SU-DHL-6 (cell line): ENCODE measurements around the gene NPY1R.

Experiments
- H2AFZ ChIP-seq: fragments of 200-600 bp; sonication (generic); 2 replicates; pipeline ENCODE4 v1.6.1; 2014; ENCODE audit warnings: low read depth, mild to moderate bottlenecking, moderate library complexity, mixed read lengths, antibody characterized with exemption, low read length; ENCODE audit not compliant: severe bottlenecking
- H3F3A ChIP-seq: fragments of 200-600 bp; shearing (Covaris generic); 2 replicates; pipeline ENCODE4 v1.6.0; 2016; ENCODE audit warnings: antibody characterized with exemption, mild to moderate bottlenecking; ENCODE audit not compliant: insufficient read depth
- H3K27ac ChIP-seq: fragments of 200-600 bp; sonication (generic); 2 replicates; pipeline ENCODE4 v1.5.1; 2016; ENCODE audit warnings: low read depth, mild to moderate bottlenecking, low read length, moderate library complexity, mixed read lengths
- H3K27me3 ChIP-seq: fragments of 200-600 bp; sonication (generic), shearing (Covaris generic); 2 replicates; pipeline ENCODE4 v1.6.0; 2014; ENCODE audit warnings: mild to moderate bottlenecking, low read length
- H3K36me3 ChIP-seq: fragments of 200-600 bp; sonication (generic); 2 replicates; pipeline ENCODE4 v1.6.1; 2014; ENCODE audit warnings: mild to moderate bottlenecking, low read length, mixed read lengths
- H3K4me2 ChIP-seq: fragments of 300-600, 200-600 bp; shearing (Covaris generic), sonication (generic); 2 replicates; pipeline ENCODE4 v1.6.0; 2014; ENCODE audit warnings: low read length, low read depth, mild to moderate bottlenecking; ENCODE audit not compliant: poor library complexity, severe bottlenecking
- H3K4me3 ChIP-seq: fragments of 200-600 bp; sonication (generic); 2 replicates; pipeline ENCODE4 v1.5.1; 2014; ENCODE audit warnings: antibody characterized with exemption, low read length, mild to moderate bottlenecking, mixed read lengths; ENCODE audit not compliant: insufficient read depth, poor library complexity, severe bottlenecking
- H3K79me2 ChIP-seq: fragments of 200-600 bp; sonication (generic); 2 replicates; pipeline ENCODE4 v1.6.1; 2014; ENCODE audit warnings: mild to moderate bottlenecking, low read length, moderate library complexity; ENCODE audit not compliant: insufficient read depth
- H3K9ac ChIP-seq: fragments of 200-600 bp; sonication (generic); 2 replicates; pipeline ENCODE4 v1.7.0; 2014; ENCODE audit warnings: mild to moderate bottlenecking, low read length
- H3K9me2 ChIP-seq: fragments of 200-600 bp; sonication (generic); replicated peaks from 2 replicates; pipeline ENCODE4 v1.6.1; 2014; ENCODE audit warnings: low read length; ENCODE audit not compliant: insufficient read depth
- H3K9me3 ChIP-seq: fragments of 200-600 bp; sonication (generic); 2 replicates; pipeline ENCODE4 v1.6.1; 2014; ENCODE audit warnings: low read length, mixed read lengths; ENCODE audit not compliant: insufficient read depth
- H4K20me1 ChIP-seq: fragments of 200-600 bp; sonication (generic); 2 replicates; pipeline ENCODE4 v1.6.1; 2014; ENCODE audit warnings: low read depth, mild to moderate bottlenecking, antibody characterized with exemption, low read length, moderate library complexity, mixed read lengths
- CTCF ChIP-seq: fragments of 200-600 bp; sonication (generic); IDR thresholded peaks from one replicate; pipeline ENCODE4 v1.5.1; 2017; ENCODE audit warnings: antibody characterized with exemption, mild to moderate bottlenecking, low read length, moderate library complexity; ENCODE audit not compliant: insufficient read depth, poor library complexity, severe bottlenecking
- EZH2phosphoT487 ChIP-seq: fragments of 200-600 bp; sonication (generic), shearing (Covaris generic); conservative IDR thresholded peaks from 2 replicates; pipeline ENCODE4 v1.6.1; 2018; ENCODE audit warnings: mild to moderate bottlenecking, antibody characterized with exemption, low read length, moderate library complexity, mixed read lengths

NPY1R gene

DNA sequence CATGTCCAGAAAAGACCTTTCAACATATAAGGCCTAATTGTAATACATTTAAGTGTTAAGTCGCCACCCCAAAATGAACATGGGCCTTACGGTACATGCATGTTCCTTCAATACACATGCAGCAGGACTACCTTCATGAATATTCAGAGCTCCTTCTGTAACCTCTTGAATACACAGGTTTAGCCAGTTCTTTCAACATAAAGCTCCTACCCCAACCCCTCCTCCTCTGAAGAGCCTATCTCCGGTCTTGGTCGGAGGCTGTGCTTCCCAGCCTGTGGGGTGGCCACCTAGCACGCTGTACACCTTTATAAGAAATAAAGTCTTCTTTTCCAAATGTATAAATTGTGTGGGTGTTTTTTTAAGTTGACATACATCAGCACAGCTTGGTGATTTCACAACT, 39.6 kb upstream of the NPY1R start:
- Histone ChIP-seq H3K4me2 (no peak overlapping the region), H2AFZ (no peak overlapping the region), H3K36me3 (no peaks in the 10 kb centered on the region)

DNA sequence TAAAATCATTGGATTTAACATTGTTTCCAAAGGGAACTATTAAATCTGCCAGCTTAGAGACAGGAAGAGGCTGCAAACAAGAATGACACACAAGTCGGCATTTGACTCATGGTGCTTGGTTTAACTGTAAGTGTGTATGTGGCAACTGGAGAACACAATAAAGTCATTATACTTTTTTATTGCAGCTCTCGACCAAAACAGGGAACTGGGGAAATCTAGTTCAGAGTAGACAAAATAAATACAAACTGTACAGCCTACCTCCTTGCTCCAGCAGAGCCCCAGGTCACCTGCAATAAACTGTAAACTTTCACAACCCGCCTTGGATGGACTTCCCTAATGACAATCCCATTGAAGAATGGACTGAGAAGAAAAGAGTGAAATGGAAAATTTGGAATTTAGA, 35.3 kb upstream of the NPY1R start:
- TF ChIP-seq CTCF (no peak), EZH2phosphoT487 (no peak)

More for the DNA sequence above, 39.6 kb upstream of the NPY1R start:
- Histone ChIP-seq H4K20me1 (no peaks in the 10 kb centered on the region), H3K4me3 (no peak overlapping the region), H3F3A (no peaks in the 10 kb centered on the region), H3K9me2 (no peaks in the 10 kb centered on the region), H3K79me2 (no peaks in the 10 kb centered on the region), H3K9ac (no peak overlapping the region), H3K27ac (no peak overlapping the region), H3K27me3 (no peaks in the 10 kb centered on the region), H3K9me3 (no peaks in the 10 kb centered on the region)
- no peak for TF ChIP-seq CTCF

GRCh38 chr4:163356104-163356503, 23.7 kb upstream of the NPY1R start:
- no peak for TF ChIP-seq EZH2phosphoT487
- no peak for TF ChIP-seq CTCF
- Histone ChIP-seq H3K27me3 (no peaks in the 10 kb centered on the region), H3K9ac (no peak overlapping the region), H2AFZ (no peak overlapping the region), H3K9me2 (no peaks in the 10 kb centered on the region), H3K79me2 (no peaks in the 10 kb centered on the region), H3F3A (no peaks in the 10 kb centered on the region), H3K4me2 (no peak overlapping the region), H3K4me3 (no peak overlapping the region), H3K36me3 (no peaks in the 10 kb centered on the region), H3K9me3 (no peaks in the 10 kb centered on the region), H4K20me1 (no peaks in the 10 kb centered on the region), H3K27ac (no peak overlapping the region)

More for the DNA sequence above, 35.3 kb upstream of the NPY1R start:
- H3K9ac ChIP-seq = no peak overlapping the region
- no peaks in the 10 kb centered on the region for H3K36me3 ChIP-seq
- H3K9me2 ChIP-seq = no peaks in the 10 kb centered on the region
- no peaks in the 10 kb centered on the region for H3K79me2 ChIP-seq
- H3K27ac ChIP-seq = no peak overlapping the region
- H4K20me1 ChIP-seq = no peaks in the 10 kb centered on the region
- no peak overlapping the region for H3K4me3 ChIP-seq
- H3K27me3 ChIP-seq = no peaks in the 10 kb centered on the region
- no peaks in the 10 kb centered on the region for H3K9me3 ChIP-seq
- H3K4me2 ChIP-seq = no peak overlapping the region
- H2AFZ ChIP-seq = no peak overlapping the region
- H3F3A ChIP-seq = no peaks in the 10 kb centered on the region

- no peak for TF ChIP-seq EZH2phosphoT487
- no peak for TF ChIP-seq CTCF
- H3K4me2 ChIP-seq = no peak overlapping the region
- H3K9me2 ChIP-seq = no peaks in the 10 kb centered on the region
- H2AFZ ChIP-seq = no peak overlapping the region
- no peaks in the 10 kb centered on the region for H3K9me3 ChIP-seq
- no peaks in the 10 kb centered on the region for H3K36me3 ChIP-seq
- no peaks in the 10 kb centered on the region for H4K20me1 ChIP-seq
- no peak overlapping the region for H3K9ac ChIP-seq
- no peaks in the 10 kb centered on the region for H3F3A ChIP-seq
- H3K27me3 ChIP-seq = no peaks in the 10 kb centered on the region
- no peak overlapping the region for H3K4me3 ChIP-seq
- H3K27ac ChIP-seq = no peak overlapping the region
- no peaks in the 10 kb centered on the region for H3K79me2 ChIP-seq
These were observed 20.7 kb upstream of the NPY1R start for GRCh38 chr4:163353054-163353453.
